BJ (cell line): ENCODE data around the gene ZDHHC20. TPM values are rescaled to one million over a fixed set of nuclear protein-coding genes. Genes with fewer than 3 reads are reported as not detected.

ENCODE experiments used
- CTCF ChIA-PET: fragments of 350-600 bp; formaldehyde crosslinking; extraction: SDS; loops from one replicate; lab custom pipeline; 2021; ENCODE audit warnings: antibody characterized with exemption, inconsistent platforms; lab: Yijun Ruan, JAX
- POLR2A ChIA-PET: fragments of 300-600 bp; sonication (Branson Sonifier 250); formaldehyde crosslinking; extraction: SDS; loops from one replicate; lab custom pipeline; 2021; ENCODE audit warnings: antibody characterized with exemption; lab: Charles Lee
- DNase-seq: peaks from one replicate; pipeline ENCODE4 v3.0.0-alpha.2; 2011; ENCODE audit warnings: low read depth
- H3K27me3 ChIP-seq: 2 replicates; pipeline ENCODE4 v1.6.0; 2011; ENCODE audit warnings: low read length; ENCODE audit not compliant: control insufficient read depth, insufficient read depth
- H3K36me3 ChIP-seq: 2 replicates; pipeline ENCODE4 v1.5.1; 2011; ENCODE audit warnings: low read length; ENCODE audit not compliant: control insufficient read depth, insufficient read depth
- H3K4me3 ChIP-seq: 2 replicates; pipeline ENCODE4 v1.5.1; 2011; ENCODE audit warnings: low read depth, mild to moderate bottlenecking, control low read depth, low read length
- polyA plus RNA-seq: library from polyadenylated mRNA; depleted of rRNA; stranded (reverse); fragments of >200 nt; gene quantifications from 2 replicates; pipeline ENCODE4 v1.2.3, GENCODE V29; 2011
- TF ChIP-seq, protein P1 (sequence below): IDR thresholded peaks from 2 replicates; pipeline ENCODE4 v1.5.1; 2011; ENCODE audit warnings: low read depth, mild to moderate bottlenecking, control low read depth, inconsistent platforms, low read length, moderate library complexity; ENCODE audit not compliant: insufficient read depth

ZDHHC20 gene
- polyA plus RNA-seq, 1 experiment: 20.2 TPM

GRCh38 chr13:21333186-21333585, 125.9 kb downstream of the ZDHHC20 start:
- ChIA-PET POLR2A (no interaction called here), CTCF (no interaction called here)
- DNase-seq: no peak
- no peaks in the 10 kb centered on the region for H3K36me3 ChIP-seq
- no peak overlapping the region for H3K4me3 ChIP-seq
- TF ChIP-seq, protein P1, sequence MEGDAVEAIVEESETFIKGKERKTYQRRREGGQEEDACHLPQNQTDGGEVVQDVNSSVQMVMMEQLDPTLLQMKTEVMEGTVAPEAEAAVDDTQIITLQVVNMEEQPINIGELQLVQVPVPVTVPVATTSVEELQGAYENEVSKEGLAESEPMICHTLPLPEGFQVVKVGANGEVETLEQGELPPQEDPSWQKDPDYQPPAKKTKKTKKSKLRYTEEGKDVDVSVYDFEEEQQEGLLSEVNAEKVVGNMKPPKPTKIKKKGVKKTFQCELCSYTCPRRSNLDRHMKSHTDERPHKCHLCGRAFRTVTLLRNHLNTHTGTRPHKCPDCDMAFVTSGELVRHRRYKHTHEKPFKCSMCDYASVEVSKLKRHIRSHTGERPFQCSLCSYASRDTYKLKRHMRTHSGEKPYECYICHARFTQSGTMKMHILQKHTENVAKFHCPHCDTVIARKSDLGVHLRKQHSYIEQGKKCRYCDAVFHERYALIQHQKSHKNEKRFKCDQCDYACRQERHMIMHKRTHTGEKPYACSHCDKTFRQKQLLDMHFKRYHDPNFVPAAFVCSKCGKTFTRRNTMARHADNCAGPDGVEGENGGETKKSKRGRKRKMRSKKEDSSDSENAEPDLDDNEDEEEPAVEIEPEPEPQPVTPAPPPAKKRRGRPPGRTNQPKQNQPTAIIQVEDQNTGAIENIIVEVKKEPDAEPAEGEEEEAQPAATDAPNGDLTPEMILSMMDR: no peak
- peaks cover 1% of the 10 kb centered on the region; the same call in 1 of the 2 replicates for H3K27me3 ChIP-seq

- DNase-seq: no peak
- TF ChIP-seq, protein P1: no peak
- Histone ChIP-seq H3K36me3 (no peaks in the 10 kb centered on the region), H3K27me3 (peaks cover 1% of the 10 kb centered on the region; the same call in 1 of the 2 replicates), H3K4me3 (no peak overlapping the region)
- ChIA-PET POLR2A (interaction anchor here (0.5 kb wide), 1 partner anchor 198 kb away, joined by 3 read pairs; no protein-coding TSS in a partner anchor), CTCF (no interaction called here)
Observed at GRCh38 chr13:21330126-21330861, 128.8 kb downstream of the ZDHHC20 start.

DNA sequence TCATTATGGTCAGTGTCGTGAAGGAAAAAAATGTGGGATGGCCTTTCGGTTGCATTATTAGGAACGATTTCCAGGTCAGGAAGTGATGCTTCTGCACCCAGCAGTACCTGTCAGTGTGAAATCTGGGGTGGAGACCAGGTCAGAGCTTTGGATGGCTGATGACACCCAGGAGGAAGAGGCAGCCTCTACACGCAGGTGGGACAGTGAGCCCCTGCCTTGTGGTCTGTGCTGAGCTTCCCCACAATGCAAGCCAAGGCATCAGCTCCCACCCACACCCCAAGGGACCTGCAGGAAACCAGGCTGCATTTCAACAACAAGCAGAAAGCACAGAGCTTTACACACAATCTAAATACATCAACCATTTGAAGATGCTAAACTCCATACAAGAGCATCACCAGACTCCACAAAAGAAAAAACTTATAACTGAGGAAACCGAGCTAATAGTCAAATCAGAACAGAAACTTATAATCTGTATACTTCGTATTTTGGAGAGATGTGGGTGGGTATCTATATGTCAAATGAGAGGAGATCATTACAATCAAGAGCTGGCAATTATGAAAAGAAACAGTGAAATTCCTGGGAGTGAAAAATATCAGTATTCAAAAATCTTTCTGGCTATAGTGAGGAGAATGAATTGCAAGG, 130.1 kb downstream of the ZDHHC20 start:
- ChIA-PET POLR2A (no interaction called here), CTCF (interaction anchor here (1.3 kb wide), 1 partner anchor 30 kb away, joined by 4 read pairs; no protein-coding TSS in a partner anchor)
- H3K4me3 ChIP-seq: no peak overlapping the region
- no peaks in the 10 kb centered on the region for H3K27me3 ChIP-seq
- DNase-seq: no peak
- H3K36me3 ChIP-seq: no peaks in the 10 kb centered on the region
- TF ChIP-seq, protein P1: no peak

- POLR2A ChIA-PET: no interaction called here
- TF ChIP-seq, protein P1: no peak
- Histone ChIP-seq H3K27me3 (no peaks in the 10 kb centered on the region), H3K36me3 (no peaks in the 10 kb centered on the region), H3K4me3 (no peak overlapping the region)
- CTCF ChIA-PET: interaction anchor here (1.3 kb wide), 1 partner anchor 29 kb away, joined by 4 read pairs; no protein-coding TSS in a partner anchor
- DNase-seq: no peak
Observed at GRCh38 chr13:21328201-21328600, 130.9 kb downstream of the ZDHHC20 start.
